ENCODE results near the gene BRINP3. TPM values are rescaled to one million over a fixed set of nuclear protein-coding genes. Genes with fewer than 3 reads are reported as not detected.

BRINP3 gene
- total and polyA plus RNA-seq, 2 of the 13 experiments (the other 11 are each of a cell fraction or from before 2014, with no cell fraction given) = not detected

GRCh38 chr1:190436615-190437014 is 41.0 kb downstream of the BRINP3 start:
- Histone ChIP-seq H3K4me2 (ENCODE audit: low read depth, low read length) (no peak overlapping the region), H3K27me3 (ENCODE audit: control insufficient read depth in 1 of 2, insufficient read depth in 2 of 2, low read length in 2 of 2) (no peaks in the 10 kb centered on the region), H3K27ac (ENCODE audit: extremely low read length, insufficient read depth, low read length) (no peak overlapping the region), H2AFZ (ENCODE audit: low read length) (no peak overlapping the region), H3K79me2 (ENCODE audit: insufficient read depth, low read length) (no peaks in the 10 kb centered on the region), H3K9ac (ENCODE audit: insufficient read depth, low read depth, low read length) (no peak overlapping the region), H3K9me3 (ENCODE audit: low read length) (no peaks in the 10 kb centered on the region), H3K4me1 (ENCODE audit: insufficient read depth, low read length) (no peaks in the 10 kb centered on the region), H3K4me3 (replicated peaks in 1 of 3; ENCODE audit: insufficient read depth in 1 of 3, low read depth in 2 of 3, low read length in 3 of 3) (no peak overlapping the region), H3K36me3 (replicated peaks in 1 of 2; ENCODE audit: control insufficient read depth in 1 of 2, insufficient read depth in 2 of 2, low read length in 2 of 2) (no peaks in the 10 kb centered on the region), H4K20me1 (ENCODE audit: insufficient read depth, low read length) (no peaks in the 10 kb centered on the region)
- no peak for FAIRE-seq
- intact Hi-C loops (cut with micrococcal nuclease; ENCODE audit: unreplicated experiment) (loop anchor here (5.0 kb wide), 1 partner anchor 1009 kb away; no protein-coding TSS in a partner anchor), in situ Hi-C loops (cut with HindIII; ENCODE audit: extremely low pct_ligation_motif_present, low pct_unique_long_range_greater_than_20kb) (no loop called here)
- no peak for ATAC-seq
- 0% methylated on average over 1 of the region's 1 CpG for WGBS (ENCODE audit: low lambda C conversion rate)
- ChIA-PET POLR2A (no interaction called here), CTCF (ENCODE audit: low intra/inter-chr PET ratio, low total read pairs) (no interaction called here)
- TF ChIP-seq ZNF577 (CRISPR knock-in tag; IDR thresholded peaks at IDR 0.05; ENCODE audit: borderline replicate concordance, low read depth) (no peak), CTCF (CRISPR knock-in tag; IDR thresholded peaks at IDR 0.05) (peak; percentile 36; the same call in 1 of the 2 replicates), STAG1 (CRISPR knock-in tag; IDR thresholded peaks at IDR 0.05) (peak; percentile 59)
- peak; percentile 15 for DNase-seq (ENCODE audit: low spot score)
- BruUV-seq (replicated peaks) = no TSS peak

DNA sequence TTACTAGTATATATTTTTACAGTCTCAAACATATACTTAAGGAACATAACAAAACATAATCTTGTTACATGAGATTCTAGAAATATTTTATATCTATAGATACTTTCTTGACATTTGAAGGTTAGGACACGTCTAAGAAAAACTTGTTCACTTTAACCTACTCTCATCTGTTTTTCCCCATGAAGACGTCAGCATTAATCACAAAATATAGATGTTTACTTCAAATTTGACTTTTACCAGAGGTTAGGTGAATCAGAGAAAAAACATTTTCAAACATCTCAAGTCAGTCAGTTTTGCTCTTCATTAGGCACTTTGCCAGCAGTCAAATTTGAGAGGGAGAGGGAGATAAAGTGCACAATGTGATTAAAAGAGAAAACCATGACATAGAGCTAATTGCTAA is 47.7 kb downstream of the BRINP3 start:
- Histone ChIP-seq H3K9ac (ENCODE audit: insufficient read depth, low read depth, low read length) (no peak overlapping the region), H3K4me1 (ENCODE audit: insufficient read depth, low read length) (no peaks in the 10 kb centered on the region), H2AFZ (ENCODE audit: low read length) (no peak overlapping the region), H3K79me2 (ENCODE audit: insufficient read depth, low read length) (no peaks in the 10 kb centered on the region), H3K27me3 (ENCODE audit: control insufficient read depth in 1 of 2, insufficient read depth in 2 of 2, low read length in 2 of 2) (no peaks in the 10 kb centered on the region), H3K4me3 (replicated peaks in 1 of 3; ENCODE audit: insufficient read depth in 1 of 3, low read depth in 2 of 3, low read length in 3 of 3) (no peak overlapping the region), H4K20me1 (ENCODE audit: insufficient read depth, low read length) (no peaks in the 10 kb centered on the region), H3K36me3 (replicated peaks in 1 of 2; ENCODE audit: control insufficient read depth in 1 of 2, insufficient read depth in 2 of 2, low read length in 2 of 2) (no peaks in the 10 kb centered on the region), H3K9me3 (ENCODE audit: low read length) (no peaks in the 10 kb centered on the region), H3K27ac (ENCODE audit: extremely low read length, insufficient read depth, low read length) (no peak overlapping the region), H3K4me2 (ENCODE audit: low read depth, low read length) (no peak overlapping the region)
- in situ Hi-C loops (cut with HindIII; ENCODE audit: extremely low pct_ligation_motif_present, low pct_unique_long_range_greater_than_20kb) (no loop called here), intact Hi-C loops (cut with micrococcal nuclease; ENCODE audit: unreplicated experiment) (no loop called here)
- POLR2A ChIA-PET = no interaction called here
- WGBS (ENCODE audit: low lambda C conversion rate) = 1% methylated on average over 2 of the region's 2 CpGs
- DNase-seq (ENCODE audit: low spot score) (no peak), FAIRE-seq (no peak), ATAC-seq (no peak)
- CTCF ChIA-PET (ENCODE audit: low intra/inter-chr PET ratio, low total read pairs) = no interaction called here
- BruUV-seq (replicated peaks) = no TSS peak
- TF ChIP-seq GABPB1 (CRISPR knock-in tag; IDR thresholded peaks at IDR 0.05) (no peak), FOSL2 (CRISPR knock-in tag; IDR thresholded peaks at IDR 0.05) (no peak), HIVEP1 (CRISPR knock-in tag; IDR thresholded peaks at IDR 0.05) (no peak), ZNF431 (CRISPR knock-in tag; IDR thresholded peaks at IDR 0.05; ENCODE audit: borderline replicate concordance, low read depth) (no peak), ZNF709 (CRISPR knock-in tag; IDR thresholded peaks at IDR 0.05) (no peak), ZNF576 (CRISPR knock-in tag; IDR thresholded peaks at IDR 0.05) (no peak), EHMT2 (IDR thresholded peaks at IDR 0.05; ENCODE audit: borderline replicate concordance, low read depth, low read length) (no peak), ZNF850 (CRISPR knock-in tag; conservative IDR thresholded peaks at IDR 0.05) (no peak)
- TF ChIP-seq, protein P1, sequence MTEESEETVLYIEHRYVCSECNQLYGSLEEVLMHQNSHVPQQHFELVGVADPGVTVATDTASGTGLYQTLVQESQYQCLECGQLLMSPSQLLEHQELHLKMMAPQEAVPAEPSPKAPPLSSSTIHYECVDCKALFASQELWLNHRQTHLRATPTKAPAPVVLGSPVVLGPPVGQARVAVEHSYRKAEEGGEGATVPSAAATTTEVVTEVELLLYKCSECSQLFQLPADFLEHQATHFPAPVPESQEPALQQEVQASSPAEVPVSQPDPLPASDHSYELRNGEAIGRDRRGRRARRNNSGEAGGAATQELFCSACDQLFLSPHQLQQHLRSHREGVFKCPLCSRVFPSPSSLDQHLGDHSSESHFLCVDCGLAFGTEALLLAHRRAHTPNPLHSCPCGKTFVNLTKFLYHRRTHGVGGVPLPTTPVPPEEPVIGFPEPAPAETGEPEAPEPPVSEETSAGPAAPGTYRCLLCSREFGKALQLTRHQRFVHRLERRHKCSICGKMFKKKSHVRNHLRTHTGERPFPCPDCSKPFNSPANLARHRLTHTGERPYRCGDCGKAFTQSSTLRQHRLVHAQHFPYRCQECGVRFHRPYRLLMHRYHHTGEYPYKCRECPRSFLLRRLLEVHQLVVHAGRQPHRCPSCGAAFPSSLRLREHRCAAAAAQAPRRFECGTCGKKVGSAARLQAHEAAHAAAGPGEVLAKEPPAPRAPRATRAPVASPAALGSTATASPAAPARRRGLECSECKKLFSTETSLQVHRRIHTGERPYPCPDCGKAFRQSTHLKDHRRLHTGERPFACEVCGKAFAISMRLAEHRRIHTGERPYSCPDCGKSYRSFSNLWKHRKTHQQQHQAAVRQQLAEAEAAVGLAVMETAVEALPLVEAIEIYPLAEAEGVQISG (CRISPR knock-in tag; IDR thresholded peaks at IDR 0.05) = no peak
